IPS-NIHi7 (cell line): ENCODE measurements around the gene ANKMY1.
A peak's percentile ranks its signal among the peaks of the same experiment; 100 is the strongest.

ENCODE experiments used
- DNase-seq: peaks from one replicate; pipeline ENCODE4 v3.0.0; 2012; ENCODE audit warnings: mixed read lengths; ENCODE audit errors: extremely low spot score

ANKMY1 gene

GRCh38 chr2:240594511-240595380 lies 37.0 kb upstream of the ANKMY1 start:
- DNase-seq = no peak

DNA sequence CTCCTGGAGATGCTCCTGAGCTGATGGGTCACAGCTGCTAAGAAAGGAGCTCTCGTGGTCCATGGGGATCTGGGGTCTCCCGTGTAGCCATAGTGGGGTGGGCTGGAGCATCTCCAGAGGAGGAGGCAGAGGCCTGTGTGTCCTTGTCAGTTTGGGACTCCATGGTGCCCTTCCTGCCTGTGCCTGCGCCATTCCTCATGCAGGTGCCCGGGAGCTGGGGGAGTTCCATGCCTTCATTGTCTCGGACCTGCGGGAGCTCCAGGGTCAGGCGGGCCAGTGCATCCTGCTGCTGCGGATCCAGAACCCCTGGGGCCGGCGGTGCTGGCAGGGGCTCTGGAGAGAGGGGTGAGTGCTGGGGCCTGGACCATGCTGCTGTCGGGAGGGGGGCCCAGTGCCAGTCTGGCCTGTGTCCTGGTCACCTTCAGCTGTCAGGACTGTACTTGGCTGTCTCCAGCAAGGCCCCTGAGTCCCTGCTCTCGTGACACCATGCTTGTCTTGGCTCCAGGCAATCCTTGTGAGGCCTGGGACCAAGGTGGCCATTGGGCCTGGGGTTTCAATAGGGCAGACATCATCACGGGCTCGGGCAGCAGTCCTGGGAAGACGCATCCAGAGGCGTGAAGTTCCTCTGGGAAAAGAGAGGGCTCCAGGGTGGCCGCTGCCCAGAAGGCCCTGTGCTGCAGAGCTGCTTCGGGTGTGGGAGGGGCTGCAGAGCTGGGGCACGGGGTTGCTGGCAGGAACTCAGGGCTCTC lies 36.1 kb upstream of the ANKMY1 start:
- DNase-seq = no peak

DNA sequence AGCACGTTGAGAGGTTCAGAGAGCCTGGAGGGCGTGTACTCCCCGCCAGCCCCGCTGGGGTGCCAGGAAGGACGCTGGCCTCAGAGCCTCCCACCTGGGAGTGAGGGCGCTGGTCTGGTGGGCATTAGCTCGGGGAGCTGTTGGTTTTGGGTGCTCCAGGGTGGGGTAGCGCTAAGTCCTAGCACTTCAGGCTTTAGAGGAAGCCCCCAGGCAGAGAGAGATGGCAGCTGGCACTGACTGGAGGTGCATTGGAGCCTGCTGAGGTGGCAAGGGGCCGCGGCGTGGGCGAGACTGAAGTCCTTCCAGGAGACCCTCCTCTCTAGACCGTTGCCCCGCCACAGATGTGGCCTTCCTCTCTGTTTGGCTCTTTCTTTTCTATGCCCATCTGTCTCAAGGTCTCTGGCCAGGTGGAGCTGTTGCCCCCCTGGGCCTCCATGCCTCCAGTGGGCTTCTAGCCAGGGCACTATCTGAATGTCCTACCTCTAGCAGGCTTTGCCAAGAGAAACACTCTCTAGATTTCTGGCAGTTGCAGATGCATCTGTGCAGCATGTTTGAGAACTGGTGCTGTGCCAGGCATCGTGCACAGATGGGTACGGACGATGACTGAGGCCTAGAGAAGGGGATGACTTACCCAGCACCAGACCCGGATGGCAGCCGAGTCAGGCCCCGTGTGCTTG lies 35.4 kb upstream of the ANKMY1 start:
- DNase-seq = no peak

GRCh38 chr2:240591784-240592183 lies 34.0 kb upstream of the ANKMY1 start:
- DNase-seq = no peak

GRCh38 chr2:240591226-240591625 lies 33.4 kb upstream of the ANKMY1 start:
- DNase-seq = no peak

DNA sequence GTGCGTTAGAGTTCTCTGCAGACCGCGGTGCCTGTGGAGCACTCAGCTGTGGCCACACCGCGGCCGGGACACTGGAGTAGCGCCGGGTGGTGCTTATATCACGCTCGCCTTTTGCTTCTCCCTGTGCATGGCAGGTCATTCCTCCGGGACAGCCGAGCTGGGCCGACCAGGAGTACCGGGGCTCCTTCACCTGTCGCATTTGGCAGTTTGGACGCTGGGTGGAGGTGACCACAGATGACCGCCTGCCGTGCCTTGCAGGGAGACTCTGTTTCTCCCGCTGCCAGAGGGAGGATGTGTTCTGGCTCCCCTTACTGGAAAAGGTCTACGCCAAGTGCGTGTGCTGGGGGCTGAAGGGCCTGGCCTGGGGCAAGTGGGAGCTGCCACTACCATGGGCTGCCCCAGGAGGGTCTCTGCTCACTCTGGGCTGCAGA lies 32.9 kb upstream of the ANKMY1 start:
- DNase-seq = no peak

GRCh38 chr2:240589850-240590525 lies 32.2 kb upstream of the ANKMY1 start:
- DNase-seq = no peak

GRCh38 chr2:240589375-240589774 lies 31.6 kb upstream of the ANKMY1 start:
- no peak for DNase-seq

DNA sequence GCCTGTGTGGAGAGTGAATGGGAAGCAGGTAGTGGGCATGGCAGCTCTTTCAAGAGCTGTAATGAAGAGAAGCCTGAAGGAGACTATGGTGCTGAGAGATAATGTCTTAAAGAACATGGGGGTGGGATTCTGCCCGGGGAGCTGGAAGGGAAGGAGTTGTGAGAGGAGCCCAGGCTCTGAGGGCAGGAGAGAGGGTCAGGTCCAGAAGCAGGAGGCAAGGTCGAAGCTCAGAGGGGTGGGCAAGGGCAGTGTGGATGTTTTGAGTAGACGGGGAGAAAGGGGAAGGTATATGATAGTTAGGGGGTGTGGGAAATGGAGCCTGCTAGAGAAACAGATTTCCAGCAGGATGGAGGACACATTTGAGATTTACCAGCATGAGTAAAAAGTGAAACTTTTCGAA lies 30.9 kb upstream of the ANKMY1 start:
- no peak for DNase-seq

DNA sequence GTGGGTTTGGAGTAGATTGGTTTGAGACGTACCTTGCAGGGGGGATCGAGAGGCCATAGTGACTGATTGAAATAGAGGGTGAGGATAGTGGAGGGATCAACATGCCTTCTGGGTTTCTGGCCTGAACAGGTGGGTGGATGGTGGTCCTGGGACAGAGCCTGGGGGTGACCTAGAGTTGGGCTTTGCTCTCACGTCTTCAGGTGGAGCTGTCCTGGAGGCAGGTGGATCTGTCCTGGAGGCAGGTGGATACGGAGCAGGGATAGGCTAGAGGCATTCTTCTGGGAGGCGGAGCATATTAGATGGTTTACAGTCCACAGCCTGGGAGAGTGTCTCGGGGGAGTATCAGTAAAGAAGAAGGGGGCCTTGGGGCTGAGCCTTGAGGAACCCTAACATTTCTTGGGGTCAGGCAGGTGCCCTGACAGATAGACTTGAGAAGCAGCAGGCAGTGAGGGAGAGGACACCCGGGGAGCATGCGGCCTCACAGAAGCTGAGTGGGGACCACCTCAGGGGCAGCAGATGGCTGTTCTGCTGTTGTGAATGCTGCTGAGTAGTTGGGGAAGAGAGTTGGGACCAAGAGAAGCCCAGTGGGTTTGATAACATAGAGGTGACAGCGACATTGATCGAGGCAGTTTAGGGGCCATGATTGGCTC lies 30.3 kb upstream of the ANKMY1 start:
- DNase-seq = no peak

DNA sequence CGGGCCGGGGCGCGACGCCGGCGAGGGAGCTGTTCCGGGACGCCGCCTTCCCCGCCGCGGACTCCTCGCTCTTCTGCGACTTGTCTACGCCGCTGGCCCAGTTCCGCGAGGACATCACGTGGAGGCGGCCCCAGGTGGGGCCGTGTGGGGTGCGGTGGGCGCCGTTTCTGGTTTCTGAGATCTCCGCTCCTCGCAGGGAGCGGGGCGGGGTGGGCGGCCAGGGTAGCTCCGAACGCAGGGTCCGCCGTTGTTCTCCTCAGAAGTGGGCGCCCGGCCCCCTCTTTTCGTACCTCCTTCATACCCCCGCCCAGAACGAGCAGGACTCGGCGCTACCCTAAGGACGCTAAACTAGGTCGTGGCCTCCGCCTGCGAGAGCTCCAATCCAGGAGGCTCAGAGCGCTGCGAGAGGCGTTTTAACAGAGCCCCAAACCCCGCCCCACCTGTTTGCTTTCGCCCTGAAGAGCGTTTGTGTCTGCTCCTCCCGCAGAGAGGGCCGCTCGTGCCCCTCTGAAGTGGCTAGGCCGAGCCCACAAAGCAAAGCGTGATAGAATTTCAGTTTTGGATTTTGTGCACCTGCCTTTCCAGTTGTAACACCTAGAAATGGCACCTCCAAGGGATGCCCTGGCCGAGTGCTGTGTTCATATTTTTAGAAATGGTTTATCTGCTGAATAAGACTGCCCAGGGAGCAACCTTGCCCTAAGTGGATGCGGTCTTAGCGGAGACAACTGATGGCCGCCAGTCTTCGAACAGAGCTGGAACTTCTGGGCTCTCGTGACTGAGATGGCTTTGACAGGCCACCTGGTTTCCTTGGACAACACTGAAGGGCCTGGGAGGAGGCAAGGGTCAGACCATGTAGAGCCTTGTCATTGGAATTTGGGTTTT lies 29.4 kb upstream of the ANKMY1 start:
- DNase-seq = peak; percentile 55

GRCh38 chr2:240586198-240586918 lies 28.6 kb upstream of the ANKMY1 start, which contains the start of gene CAPN10:
TSS of gene CAPN10 (plus strand) at chr2:240586734. CDS start at chr2:240586912, 178 bp downstream.
- peak; percentile 97 for DNase-seq

DNA sequence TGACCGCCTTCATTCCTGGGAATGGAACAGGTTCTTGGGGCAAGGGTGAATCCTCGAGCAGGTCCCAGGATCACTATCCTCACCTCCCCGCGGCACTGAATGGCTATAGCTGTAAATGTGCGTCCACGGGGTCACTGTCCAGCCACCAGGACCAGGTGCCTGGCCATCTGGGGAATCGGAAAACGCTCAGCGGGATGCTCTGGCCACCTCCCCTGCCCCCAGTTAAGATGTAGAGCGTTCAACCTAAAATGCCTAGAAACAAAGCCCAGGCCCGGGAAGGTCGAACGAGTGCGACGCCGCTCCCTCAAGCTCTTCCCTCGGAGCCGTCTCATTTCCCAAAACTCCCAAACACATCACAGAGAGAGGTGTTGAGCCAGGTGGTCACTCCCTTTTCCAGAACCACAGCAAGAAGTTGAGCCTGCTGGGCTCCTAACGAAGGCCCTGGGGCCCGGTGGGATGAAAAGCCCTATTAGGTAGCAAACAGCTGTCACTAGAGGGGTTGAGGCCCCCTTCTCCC lies 28.0 kb upstream of the ANKMY1 start:
- DNase-seq = no peak

- no peak for DNase-seq
These were observed 27.3 kb upstream of the ANKMY1 start for GRCh38 chr2:240585101-240585500.

- peak; percentile 34 for DNase-seq
These were observed 26.8 kb upstream of the ANKMY1 start for GRCh38 chr2:240584486-240585031.

DNA sequence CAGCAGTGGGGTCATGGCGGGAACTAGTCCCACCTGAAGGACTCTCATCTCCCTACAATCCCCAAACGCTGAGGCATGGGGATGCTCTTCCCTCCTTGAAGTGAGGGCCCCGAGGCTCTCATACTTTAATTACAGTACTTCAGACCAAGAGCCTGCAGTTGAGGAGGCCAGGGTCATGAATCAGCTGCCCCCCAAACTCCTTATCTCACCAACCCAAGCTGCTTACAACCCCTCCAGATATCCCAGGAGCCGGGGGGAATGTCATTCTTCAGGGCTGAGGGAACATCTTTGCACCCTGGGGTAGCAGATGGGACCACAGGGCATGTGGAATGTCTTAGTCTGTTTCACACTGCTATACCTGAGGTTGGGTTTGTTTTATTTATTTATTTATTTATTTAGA lies 26.0 kb upstream of the ANKMY1 start:
- DNase-seq = no peak

- no peak for DNase-seq
These were observed 25.0 kb upstream of the ANKMY1 start for GRCh38 chr2:240582781-240583180.

- no peak for DNase-seq
These were observed 24.0 kb upstream of the ANKMY1 start for GRCh38 chr2:240581811-240582210.
